Endothelial cell (in vitro differentiated cells): ENCODE results near the gene MMD2. TPM values are rescaled to one million over a fixed set of nuclear protein-coding genes. Genes with fewer than 3 reads are reported as not detected.
A peak's percentile ranks its signal among the peaks of the same experiment; 100 is the strongest.

ENCODE experiments used
- DNase-seq: peaks from one replicate; pipeline ENCODE4 v3.0.0; 2021; ENCODE audit warnings: low spot score
- H3K27ac Mint-ChIP-seq: one replicate; pipeline ENCODE4 v1.8.0; 2021; ENCODE audit warnings: mixed read lengths, inconsistent platforms; ENCODE audit not compliant: unreplicated experiment
- H3K27me3 Mint-ChIP-seq: one replicate; pipeline ENCODE4 v1.8.0; 2021; ENCODE audit warnings: mild to moderate bottlenecking, moderate library complexity, mixed read lengths, inconsistent platforms; ENCODE audit not compliant: unreplicated experiment
- H3K36me3 Mint-ChIP-seq: one replicate; pipeline ENCODE4 v1.8.0; 2021; ENCODE audit warnings: mild to moderate bottlenecking, low read depth, mixed read lengths, inconsistent platforms; ENCODE audit not compliant: unreplicated experiment
- H3K4me1 Mint-ChIP-seq: one replicate; pipeline ENCODE4 v1.8.0; 2021; ENCODE audit warnings: mild to moderate bottlenecking, mixed read lengths, inconsistent platforms; ENCODE audit not compliant: unreplicated experiment
- H3K4me3 Mint-ChIP-seq: one replicate; pipeline ENCODE4 v1.8.0; 2021; ENCODE audit warnings: mild to moderate bottlenecking, mixed read lengths, inconsistent platforms; ENCODE audit not compliant: unreplicated experiment
- H3K9me3 Mint-ChIP-seq: one replicate; pipeline ENCODE4 v1.8.0; 2021; ENCODE audit warnings: mixed read lengths, inconsistent platforms; ENCODE audit not compliant: unreplicated experiment
- CTCF ChIP-seq: fragments of 200-600 bp; sonication (generic); IDR thresholded peaks from one replicate; pipeline ENCODE4 v1.5.0; 2021; ENCODE audit warnings: antibody characterized with exemption; ENCODE audit not compliant: unreplicated experiment
- total RNA-seq: library from RNA; stranded (reverse); fragmentation: NEBNext Ultra II Directional; extraction: Animal tissue kit (Norgen Biotek cat#: 25700); gene quantifications from one replicate; pipeline ENCODE4 v1.2.1, GENCODE V29; 2021; ENCODE audit not compliant: unreplicated experiment

MMD2 gene
- total RNA-seq, 1 donor from 2014 or later, result not detected

DNA sequence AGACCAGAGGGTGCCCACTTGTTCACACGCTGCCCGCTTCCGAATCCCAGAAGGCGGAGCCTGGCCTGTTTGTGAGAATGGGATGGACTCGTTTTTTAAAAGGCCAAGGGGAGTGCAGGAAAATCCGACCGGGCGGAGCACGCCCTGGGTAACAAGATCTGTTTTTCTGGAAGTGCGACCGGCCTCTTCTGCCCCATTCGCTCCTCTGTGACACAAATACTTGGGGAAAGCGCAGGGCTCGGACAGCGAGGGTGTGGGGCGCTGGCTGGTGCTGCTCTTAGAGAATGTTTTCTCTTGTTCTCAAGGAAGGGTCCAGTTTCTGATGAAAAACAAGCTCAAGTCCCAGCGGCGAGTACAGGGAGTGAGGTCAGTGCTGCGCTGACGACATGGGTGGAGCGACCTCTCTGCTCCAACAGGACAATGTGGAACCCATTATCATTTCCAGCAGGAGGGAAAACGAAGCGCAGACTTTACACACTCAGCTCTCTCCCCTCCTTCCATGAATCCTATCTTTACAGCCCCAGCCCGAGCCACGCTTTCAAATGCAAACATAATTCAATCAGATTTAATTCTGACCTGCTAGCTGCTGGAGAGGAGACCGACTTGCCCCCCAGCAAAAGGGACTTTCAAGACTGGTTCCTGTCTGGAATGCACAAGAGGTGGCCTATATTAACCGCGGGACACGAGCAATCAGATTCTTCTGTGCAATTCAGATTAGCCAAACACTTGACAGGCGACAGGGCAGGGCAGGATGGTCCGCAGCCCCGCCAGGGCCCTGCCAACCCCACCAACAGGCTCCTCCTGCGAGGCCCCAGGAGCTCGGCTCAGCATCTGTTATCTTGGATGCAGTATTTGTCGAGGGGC is 76.6 kb downstream of the MMD2 start:
- Mint-ChIP-seq H3K4me1 (peaks cover 10% of the 10 kb centered on the region), H3K4me3 (peak overlapping the region; percentile 90), H3K9me3 (no peaks in the 10 kb centered on the region), H3K27me3 (peaks cover 18% of the 10 kb centered on the region), H3K36me3 (no peaks in the 10 kb centered on the region), H3K27ac (peak overlapping the region; percentile 27)
- no peak for TF ChIP-seq CTCF
- peak; percentile 28 for DNase-seq

DNA sequence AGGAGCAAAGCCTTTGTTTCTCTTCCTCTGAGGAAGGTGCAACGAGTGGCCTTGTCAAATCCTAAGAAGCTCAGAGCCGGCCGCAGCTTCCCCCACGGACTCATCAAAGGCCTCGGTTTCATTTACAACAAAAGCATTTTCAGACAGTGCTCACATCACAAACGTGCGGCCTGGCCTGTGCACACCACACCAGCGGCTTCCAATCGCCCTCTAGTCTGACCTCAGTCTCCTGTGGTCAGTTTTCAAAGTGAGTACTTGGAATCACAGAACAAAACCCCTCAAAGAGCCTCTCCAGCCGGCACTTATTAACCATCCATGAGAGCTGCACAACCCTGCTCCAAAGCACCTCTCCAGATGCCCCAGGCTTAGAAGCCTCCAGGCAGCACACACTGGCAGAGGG is 78.8 kb downstream of the MMD2 start:
- Mint-ChIP-seq H3K9me3 (no peaks in the 10 kb centered on the region), H3K4me3 (no peak overlapping the region), H3K36me3 (no peaks in the 10 kb centered on the region), H3K27me3 (peaks cover 16% of the 10 kb centered on the region), H3K4me1 (peaks cover 10% of the 10 kb centered on the region), H3K27ac (no peak overlapping the region)
- DNase-seq, result no peak
- TF ChIP-seq CTCF, result no peak

GRCh38 chr7:4879396-4880081 is 79.4 kb downstream of the MMD2 start:
- no peak overlapping the region for H3K4me3 Mint-ChIP-seq
- TF ChIP-seq CTCF, result no peak
- peaks cover 10% of the 10 kb centered on the region for H3K4me1 Mint-ChIP-seq
- DNase-seq, result no peak
- H3K36me3 Mint-ChIP-seq, result no peaks in the 10 kb centered on the region
- no peak overlapping the region for H3K27ac Mint-ChIP-seq
- no peaks in the 10 kb centered on the region for H3K9me3 Mint-ChIP-seq
- peaks cover 15% of the 10 kb centered on the region for H3K27me3 Mint-ChIP-seq

DNA sequence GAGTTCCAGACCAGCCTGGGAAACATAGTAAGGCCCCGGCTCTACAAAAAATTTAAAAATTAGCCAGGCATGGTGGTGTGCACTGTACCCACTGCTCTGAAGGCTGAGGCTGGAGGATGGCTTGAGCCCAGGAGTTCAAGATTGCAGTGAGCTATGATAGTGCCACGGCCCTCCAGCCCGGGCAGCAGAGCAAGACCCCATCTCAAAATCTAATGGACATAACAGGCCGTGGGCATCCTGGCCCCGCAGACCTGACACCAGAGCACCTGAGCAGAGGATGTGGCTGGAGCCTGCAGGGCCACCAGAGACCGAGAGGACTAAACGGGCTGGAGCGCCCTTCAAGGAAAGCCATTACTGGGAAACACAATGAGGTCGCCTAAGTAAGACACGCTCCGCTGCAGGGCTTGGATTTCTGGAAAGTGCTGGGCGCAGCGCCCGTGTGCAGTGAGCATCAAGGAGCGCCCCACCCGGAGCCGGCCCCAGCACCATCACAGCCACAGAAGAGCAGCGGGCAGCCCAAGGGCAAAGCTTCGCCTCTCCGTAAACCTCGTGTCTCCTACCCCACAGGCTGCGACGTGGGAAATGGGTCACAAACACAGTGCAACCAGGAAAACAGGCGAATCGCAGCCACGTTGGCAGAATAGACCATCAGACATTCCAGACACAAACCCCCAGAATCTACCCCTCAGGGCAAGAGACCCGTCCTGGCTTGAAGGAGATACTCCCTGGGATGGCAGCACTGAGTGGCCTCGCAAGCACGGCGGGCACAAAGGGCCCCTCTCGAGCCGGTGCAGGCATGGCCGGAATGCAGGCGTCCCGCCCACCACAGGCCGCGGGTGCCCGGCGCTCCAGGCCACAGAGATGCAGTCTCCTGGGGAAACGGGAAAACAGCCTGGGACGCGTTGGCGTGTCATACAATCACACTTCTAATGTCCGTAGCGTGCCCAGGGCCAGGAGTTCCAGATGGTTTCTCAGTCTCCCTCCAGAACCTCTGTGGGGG is 80.4 kb downstream of the MMD2 start:
- Mint-ChIP-seq H3K27me3 (peaks cover 12% of the 10 kb centered on the region), H3K4me3 (no peak overlapping the region), H3K36me3 (no peaks in the 10 kb centered on the region), H3K27ac (no peak overlapping the region), H3K4me1 (peaks cover 10% of the 10 kb centered on the region), H3K9me3 (no peaks in the 10 kb centered on the region)
- DNase-seq, result no peak
- TF ChIP-seq CTCF, result no peak
